Measurements from ENCODE around the gene CITED4.

The CITED4 gene

GRCh38 chr1:40837601-40838000 is 24.6 kb downstream of the CITED4 start:
- 96% methylated on average over 24 of the region's 24 CpGs for WGBS, 2 experiments
- Histone ChIP-seq H3K36me3 (ENCODE audit: control insufficient read depth, insufficient read depth, low read length) (no peaks in the 10 kb centered on the region), H3K9me3 (ENCODE audit: control insufficient read depth, low read length) (no peaks in the 10 kb centered on the region), H3K27ac (ENCODE audit: insufficient read depth, low read depth, low read length, poor library complexity, severe bottlenecking) (no peak overlapping the region), H3K4me1 (ENCODE audit: control insufficient read depth, insufficient read depth, low read length) (peaks cover 8% of the 10 kb centered on the region), H3K4me3 (ENCODE audit: insufficient read depth, low read depth, low read length) (no peak overlapping the region), H3K27me3 (ENCODE audit: control insufficient read depth, insufficient read depth, low read length, poor library complexity, severe bottlenecking) (no peaks in the 10 kb centered on the region)

DNA sequence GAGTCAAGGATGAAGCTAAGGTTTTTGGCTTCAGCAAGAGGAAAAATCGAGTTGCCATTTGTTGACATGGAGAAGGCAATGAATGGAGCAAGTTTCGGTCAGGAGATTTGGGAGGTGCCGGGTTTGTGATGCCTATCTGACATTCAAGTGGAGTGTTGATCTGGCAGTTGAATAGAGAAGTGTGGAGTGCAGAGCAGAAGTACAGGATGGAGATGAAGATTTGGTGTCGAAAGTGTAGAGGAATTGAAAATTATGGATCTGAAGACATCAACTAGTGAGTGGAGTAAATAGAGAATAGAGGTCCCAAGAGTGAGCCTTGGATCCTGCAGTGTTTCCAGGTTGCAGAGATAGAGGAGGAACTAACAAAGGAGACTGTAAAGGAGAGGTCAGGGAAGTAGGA is 25.9 kb downstream of the CITED4 start:
- H3K27ac ChIP-seq (ENCODE audit: insufficient read depth, low read depth, low read length, poor library complexity, severe bottlenecking), result no peak overlapping the region
- no peak overlapping the region for H3K4me3 ChIP-seq (ENCODE audit: insufficient read depth, low read depth, low read length)
- no peaks in the 10 kb centered on the region for H3K27me3 ChIP-seq (ENCODE audit: control insufficient read depth, insufficient read depth, low read length, poor library complexity, severe bottlenecking)
- peaks cover 8% of the 10 kb centered on the region for H3K4me1 ChIP-seq (ENCODE audit: control insufficient read depth, insufficient read depth, low read length)
- 91% methylated on average over 4 of the region's 4 CpGs for WGBS, 2 experiments
- no peaks in the 10 kb centered on the region for H3K36me3 ChIP-seq (ENCODE audit: control insufficient read depth, insufficient read depth, low read length)
- no peaks in the 10 kb centered on the region for H3K9me3 ChIP-seq (ENCODE audit: control insufficient read depth, low read length)

GRCh38 chr1:40834968-40835545 is 27.1 kb downstream of the CITED4 start:
- Histone ChIP-seq H3K27me3 (ENCODE audit: control insufficient read depth, insufficient read depth, low read length, poor library complexity, severe bottlenecking) (no peaks in the 10 kb centered on the region), H3K4me1 (ENCODE audit: control insufficient read depth, insufficient read depth, low read length) (peaks cover 8% of the 10 kb centered on the region), H3K9me3 (ENCODE audit: control insufficient read depth, low read length) (no peaks in the 10 kb centered on the region), H3K4me3 (ENCODE audit: insufficient read depth, low read depth, low read length) (no peak overlapping the region), H3K27ac (ENCODE audit: insufficient read depth, low read depth, low read length, poor library complexity, severe bottlenecking) (no peak overlapping the region), H3K36me3 (ENCODE audit: control insufficient read depth, insufficient read depth, low read length) (no peaks in the 10 kb centered on the region)
- 78 to 81% methylated on average over 11 of the region's 11 CpGs for WGBS, 2 experiments

DNA sequence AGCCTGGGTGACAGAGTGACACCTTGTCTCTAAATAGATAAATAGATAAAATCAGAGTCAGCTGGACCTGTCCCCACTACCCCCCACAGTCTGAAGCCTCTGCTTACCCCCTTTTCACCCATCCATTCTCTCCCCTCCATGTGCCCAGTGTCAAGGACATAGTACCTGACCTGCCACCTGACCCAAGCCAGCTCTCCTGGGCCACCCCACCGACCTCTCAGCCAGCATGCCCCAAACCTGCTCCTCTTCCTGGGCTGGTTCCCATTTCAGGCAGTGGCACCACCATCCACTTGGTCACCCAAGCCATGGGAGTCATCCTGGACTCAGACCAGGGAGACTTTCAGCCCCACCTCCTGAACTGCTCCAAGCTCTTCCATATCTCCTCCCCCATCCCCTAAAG is 28.2 kb downstream of the CITED4 start:
- H3K4me1 ChIP-seq (ENCODE audit: control insufficient read depth, insufficient read depth, low read length), result peaks cover 5% of the 10 kb centered on the region
- no peak overlapping the region for H3K27ac ChIP-seq (ENCODE audit: insufficient read depth, low read depth, low read length, poor library complexity, severe bottlenecking)
- 84 to 96% methylated on average over 1 of the region's 1 CpG for WGBS, 2 experiments
- H3K27me3 ChIP-seq (ENCODE audit: control insufficient read depth, insufficient read depth, low read length, poor library complexity, severe bottlenecking), result no peaks in the 10 kb centered on the region
- H3K36me3 ChIP-seq (ENCODE audit: control insufficient read depth, insufficient read depth, low read length), result no peaks in the 10 kb centered on the region
- no peaks in the 10 kb centered on the region for H3K9me3 ChIP-seq (ENCODE audit: control insufficient read depth, low read length)
- no peak overlapping the region for H3K4me3 ChIP-seq (ENCODE audit: insufficient read depth, low read depth, low read length)

DNA sequence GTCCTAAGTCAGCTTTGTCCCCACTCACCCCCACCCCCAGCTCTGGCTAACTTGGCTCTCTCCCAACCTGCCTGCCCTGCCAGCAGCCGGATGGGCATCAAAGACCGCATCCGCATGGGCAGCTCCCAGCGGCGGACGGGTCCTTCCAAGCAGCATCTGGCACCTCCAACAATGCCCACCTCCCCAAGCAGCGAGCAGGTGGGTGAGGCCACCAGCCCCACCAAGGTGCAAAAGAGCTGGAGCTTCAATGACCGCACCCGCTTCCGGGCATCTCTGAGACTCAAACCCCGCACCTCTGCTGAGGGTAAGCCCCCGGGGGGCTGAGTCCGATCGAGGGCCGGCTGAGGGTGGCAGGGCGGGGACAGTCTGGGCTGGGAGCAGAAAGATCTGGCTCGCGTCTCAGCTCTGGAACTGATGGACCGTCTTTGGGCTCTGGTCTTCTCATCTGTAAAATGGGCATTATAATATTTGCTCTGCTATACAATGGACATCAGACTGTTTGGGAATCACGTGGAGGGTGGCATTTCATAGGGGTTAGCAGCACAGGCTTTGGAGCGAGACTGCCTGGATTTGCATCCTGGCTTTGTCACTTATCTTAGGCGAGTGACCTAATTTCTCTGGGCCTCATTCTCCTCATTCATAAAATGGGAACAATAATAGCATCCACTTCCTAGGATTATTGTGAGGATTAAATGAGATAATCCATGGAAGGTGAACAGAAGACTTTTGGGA is 31.0 kb downstream of the CITED4 start:
- no peaks in the 10 kb centered on the region for H3K9me3 ChIP-seq (ENCODE audit: control insufficient read depth, low read length)
- peaks cover 10% of the 10 kb centered on the region for H3K4me1 ChIP-seq (ENCODE audit: control insufficient read depth, insufficient read depth, low read length)
- no peak overlapping the region for H3K4me3 ChIP-seq (ENCODE audit: insufficient read depth, low read depth, low read length)
- no peak overlapping the region for H3K27ac ChIP-seq (ENCODE audit: insufficient read depth, low read depth, low read length, poor library complexity, severe bottlenecking)
- 95% methylated on average over 22 of the region's 22 CpGs for WGBS, 2 experiments
- H3K36me3 ChIP-seq (ENCODE audit: control insufficient read depth, insufficient read depth, low read length), result no peaks in the 10 kb centered on the region
- H3K27me3 ChIP-seq (ENCODE audit: control insufficient read depth, insufficient read depth, low read length, poor library complexity, severe bottlenecking), result no peaks in the 10 kb centered on the region

- H3K27me3 ChIP-seq (ENCODE audit: control insufficient read depth, insufficient read depth, low read length, poor library complexity, severe bottlenecking), result no peaks in the 10 kb centered on the region
- 93 to 97% methylated on average over 13 of the region's 13 CpGs for WGBS, 2 experiments
- H3K4me3 ChIP-seq (ENCODE audit: insufficient read depth, low read depth, low read length), result no peak overlapping the region
- no peaks in the 10 kb centered on the region for H3K9me3 ChIP-seq (ENCODE audit: control insufficient read depth, low read length)
- no peak overlapping the region for H3K27ac ChIP-seq (ENCODE audit: insufficient read depth, low read depth, low read length, poor library complexity, severe bottlenecking)
- H3K36me3 ChIP-seq (ENCODE audit: control insufficient read depth, insufficient read depth, low read length), result no peaks in the 10 kb centered on the region
- peaks cover 16% of the 10 kb centered on the region for H3K4me1 ChIP-seq (ENCODE audit: control insufficient read depth, insufficient read depth, low read length)
These were observed 31.7 kb downstream of the CITED4 start for GRCh38 chr1:40830419-40830943.

- Histone ChIP-seq H3K27ac (ENCODE audit: insufficient read depth, low read depth, low read length, poor library complexity, severe bottlenecking) (no peak overlapping the region), H3K4me3 (ENCODE audit: insufficient read depth, low read depth, low read length) (no peak overlapping the region), H3K27me3 (ENCODE audit: control insufficient read depth, insufficient read depth, low read length, poor library complexity, severe bottlenecking) (no peaks in the 10 kb centered on the region), H3K9me3 (ENCODE audit: control insufficient read depth, low read length) (no peaks in the 10 kb centered on the region), H3K4me1 (ENCODE audit: control insufficient read depth, insufficient read depth, low read length) (peaks cover 17% of the 10 kb centered on the region), H3K36me3 (ENCODE audit: control insufficient read depth, insufficient read depth, low read length) (no peaks in the 10 kb centered on the region)
- WGBS, 2 experiments, result 89% methylated on average over 13 of the region's 14 CpGs
These were observed 32.4 kb downstream of the CITED4 start for GRCh38 chr1:40829631-40830245.

DNA sequence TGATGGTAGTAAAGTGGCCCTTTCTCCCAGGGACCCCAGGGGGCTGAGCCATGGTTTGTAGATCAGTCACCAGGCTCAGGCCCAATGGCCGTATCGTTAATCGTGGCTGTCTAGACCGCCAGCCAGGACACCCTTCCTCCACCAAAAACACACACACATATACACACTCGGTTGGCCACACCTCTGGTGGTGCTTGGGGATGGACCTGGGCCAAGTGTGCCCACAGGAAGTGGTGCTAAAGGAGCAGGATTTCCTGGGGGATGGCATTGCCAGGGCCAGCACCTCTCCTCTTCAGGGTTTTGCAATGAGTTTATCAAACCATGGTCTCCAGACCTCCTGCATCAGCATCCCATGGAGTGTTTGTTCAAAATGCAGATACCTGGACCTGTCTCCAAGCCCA is 36.2 kb downstream of the CITED4 start:
- H3K4me3 ChIP-seq (ENCODE audit: insufficient read depth, low read depth, low read length), result no peak overlapping the region
- peak overlapping the region; percentile 98 for H3K27ac ChIP-seq (ENCODE audit: insufficient read depth, low read depth, low read length, poor library complexity, severe bottlenecking)
- no peaks in the 10 kb centered on the region for H3K36me3 ChIP-seq (ENCODE audit: control insufficient read depth, insufficient read depth, low read length)
- H3K4me1 ChIP-seq (ENCODE audit: control insufficient read depth, insufficient read depth, low read length), result peaks cover 33% of the 10 kb centered on the region
- no peaks in the 10 kb centered on the region for H3K9me3 ChIP-seq (ENCODE audit: control insufficient read depth, low read length)
- H3K27me3 ChIP-seq (ENCODE audit: control insufficient read depth, insufficient read depth, low read length, poor library complexity, severe bottlenecking), result no peaks in the 10 kb centered on the region
- WGBS, 2 experiments, result 70 to 73% methylated on average over 5 of the region's 5 CpGs

DNA sequence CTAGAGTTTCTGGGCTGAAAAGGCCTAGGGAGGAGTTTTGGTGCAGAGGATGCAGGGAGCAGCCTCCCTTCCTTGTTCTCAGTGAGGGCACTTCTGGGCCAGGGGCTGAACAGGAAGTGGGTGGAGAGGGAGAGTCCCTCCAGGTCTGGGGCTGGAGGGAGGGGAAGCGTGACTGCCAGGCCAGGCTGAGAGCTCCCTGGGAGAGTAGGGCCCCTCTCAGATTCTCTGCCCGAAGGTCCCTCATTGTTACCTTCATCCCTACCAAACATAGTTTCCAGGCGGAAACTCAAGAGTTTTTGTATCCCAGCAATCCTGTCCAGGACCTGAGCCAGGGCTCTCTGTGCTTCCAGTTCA is 36.8 kb downstream of the CITED4 start:
- peaks cover 34% of the 10 kb centered on the region for H3K4me1 ChIP-seq (ENCODE audit: control insufficient read depth, insufficient read depth, low read length)

DNA sequence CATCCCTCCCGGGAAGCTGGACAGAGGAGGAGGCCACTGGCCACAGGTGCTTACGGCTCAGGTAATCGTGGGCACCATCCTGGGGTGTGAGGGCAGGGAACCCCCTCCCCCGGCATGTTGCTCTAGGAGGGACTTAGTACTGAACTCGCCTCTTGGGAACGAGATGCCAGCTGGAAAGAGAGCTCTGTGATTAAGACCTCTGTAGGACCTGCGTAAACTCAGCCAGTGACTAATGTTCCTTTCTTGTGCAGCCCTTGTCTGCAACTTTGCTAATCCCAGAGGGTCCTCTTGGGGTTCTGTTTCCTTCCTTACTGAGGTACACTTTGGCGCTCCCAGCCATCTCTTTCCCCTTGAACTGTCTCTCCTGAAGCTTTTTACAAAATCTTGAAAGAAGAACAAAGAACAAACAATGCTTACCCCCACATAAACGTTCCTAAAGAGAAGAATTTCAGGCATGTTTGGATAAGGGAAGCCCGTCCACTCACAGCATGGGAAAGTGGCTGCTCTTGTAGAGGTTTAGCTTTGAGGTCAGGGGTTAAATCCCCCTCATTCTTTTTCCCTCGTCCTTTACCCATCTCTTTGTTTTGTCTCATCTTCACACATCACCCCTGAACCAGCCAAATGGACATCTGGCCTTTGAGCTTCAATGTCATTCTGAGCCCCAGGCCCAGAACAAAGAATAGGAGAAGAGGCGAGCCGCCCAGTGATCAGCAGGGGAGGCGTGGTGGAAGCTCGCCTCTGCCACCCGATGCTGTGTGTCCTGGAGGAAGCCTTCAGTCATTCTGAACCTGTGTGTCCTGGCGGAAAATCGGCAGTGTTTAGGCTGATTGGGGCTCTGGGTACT is 37.4 kb downstream of the CITED4 start:
- Histone ChIP-seq H3K27ac (ENCODE audit: insufficient read depth, low read depth, low read length, poor library complexity, severe bottlenecking) (peak overlapping the region; percentile 98), H3K4me1 (ENCODE audit: control insufficient read depth, insufficient read depth, low read length) (peaks cover 34% of the 10 kb centered on the region), H3K36me3 (ENCODE audit: control insufficient read depth, insufficient read depth, low read length) (no peaks in the 10 kb centered on the region), H3K9me3 (ENCODE audit: control insufficient read depth, low read length) (no peaks in the 10 kb centered on the region), H3K27me3 (ENCODE audit: control insufficient read depth, insufficient read depth, low read length, poor library complexity, severe bottlenecking) (no peaks in the 10 kb centered on the region), H3K4me3 (ENCODE audit: insufficient read depth, low read depth, low read length) (peak overlapping the region; percentile 1)
- 25 to 30% methylated on average over 18 of the region's 18 CpGs for WGBS, 2 experiments

More for the DNA sequence above, 36.8 kb downstream of the CITED4 start:
- WGBS, 2 experiments, result 49 to 53% methylated on average over 3 of the region's 3 CpGs
- Histone ChIP-seq H3K27me3 (ENCODE audit: control insufficient read depth, insufficient read depth, low read length, poor library complexity, severe bottlenecking) (no peaks in the 10 kb centered on the region), H3K27ac (ENCODE audit: insufficient read depth, low read depth, low read length, poor library complexity, severe bottlenecking) (peak overlapping the region; percentile 98), H3K36me3 (ENCODE audit: control insufficient read depth, insufficient read depth, low read length) (no peaks in the 10 kb centered on the region), H3K9me3 (ENCODE audit: control insufficient read depth, low read length) (no peaks in the 10 kb centered on the region), H3K4me3 (ENCODE audit: insufficient read depth, low read depth, low read length) (no peak overlapping the region)

Data from ectodermal cell (in vitro differentiated cells).